Measurements from ENCODE around the gene DENND4A. TPM values are rescaled to one million over a fixed set of nuclear protein-coding genes. Genes with fewer than 3 reads are reported as not detected.
A peak's percentile ranks its signal among the peaks of the same experiment; 100 is the strongest.

The DENND4A gene
- total and polyA plus RNA-seq, 9 of the 15 experiments (the other 6 are each of a cell fraction or from before 2014, with no cell fraction given) = 6.8 to 32.3 (median 19.9) TPM

DNA sequence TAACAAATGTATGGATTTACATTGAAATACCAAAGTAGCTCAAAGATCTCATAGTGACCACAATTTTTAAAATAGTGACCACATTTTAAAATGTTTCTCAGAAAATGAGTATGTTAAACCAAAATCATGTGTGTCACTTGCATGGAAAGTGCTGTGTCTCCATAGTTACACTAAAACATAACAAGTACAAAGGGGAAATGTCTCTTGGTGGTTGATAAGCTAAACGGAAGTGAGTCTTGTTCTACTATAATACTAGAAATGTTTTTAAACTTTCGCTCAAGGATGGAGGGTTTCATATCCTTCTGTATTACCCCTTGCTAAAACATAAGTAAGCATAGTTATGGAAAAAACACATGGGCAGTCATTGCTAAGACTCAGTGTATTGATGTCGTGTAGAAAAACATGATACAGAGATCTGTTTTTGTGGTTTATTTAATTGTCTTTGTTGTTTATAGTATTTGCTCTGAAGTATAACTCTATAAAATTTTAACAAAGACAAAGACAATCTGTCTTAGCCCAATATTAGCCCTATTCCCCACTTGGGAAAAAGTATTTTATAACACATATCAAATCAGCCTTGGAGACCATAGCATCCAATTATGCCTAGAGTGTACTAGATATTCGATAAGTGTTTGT, 27.0 kb upstream of the DENND4A start (continued):
- TF ChIP-seq STAT5A (IDR thresholded peaks at IDR 0.05; ENCODE audit: borderline replicate concordance, low read length) = peak; percentile 46; the same call in 1 of the 2 replicates
- TF ChIP-seq ZNF274 (IDR thresholded peaks at IDR 0.05; ENCODE audit: borderline replicate concordance, low read depth, low read length) = no peak
- no peak for TF ChIP-seq NR4A1 (CRISPR knock-in tag; IDR thresholded peaks at IDR 0.05)
- no peak for TF ChIP-seq NR4A1 (tag; IDR thresholded peaks at IDR 0.05)
- TF ChIP-seq, protein P1, sequence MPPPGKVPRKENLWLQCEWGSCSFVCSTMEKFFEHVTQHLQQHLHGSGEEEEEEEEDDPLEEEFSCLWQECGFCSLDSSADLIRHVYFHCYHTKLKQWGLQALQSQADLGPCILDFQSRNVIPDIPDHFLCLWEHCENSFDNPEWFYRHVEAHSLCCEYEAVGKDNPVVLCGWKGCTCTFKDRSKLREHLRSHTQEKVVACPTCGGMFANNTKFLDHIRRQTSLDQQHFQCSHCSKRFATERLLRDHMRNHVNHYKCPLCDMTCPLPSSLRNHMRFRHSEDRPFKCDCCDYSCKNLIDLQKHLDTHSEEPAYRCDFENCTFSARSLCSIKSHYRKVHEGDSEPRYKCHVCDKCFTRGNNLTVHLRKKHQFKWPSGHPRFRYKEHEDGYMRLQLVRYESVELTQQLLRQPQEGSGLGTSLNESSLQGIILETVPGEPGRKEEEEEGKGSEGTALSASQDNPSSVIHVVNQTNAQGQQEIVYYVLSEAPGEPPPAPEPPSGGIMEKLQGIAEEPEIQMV (tag; conservative IDR thresholded peaks at IDR 0.05; ENCODE audit: low read depth) = no peak
- TF ChIP-seq POLR2AphosphoS2 (IDR thresholded peaks at IDR 0.05; ENCODE audit: low read length) = no peak
- no peak for TF ChIP-seq ZNF174 (CRISPR knock-in tag; IDR thresholded peaks at IDR 0.05)
- TF ChIP-seq ETV1 (tag; conservative IDR thresholded peaks at IDR 0.05; ENCODE audit: low read depth) = peak; percentile 81
- TF ChIP-seq, protein P2, sequence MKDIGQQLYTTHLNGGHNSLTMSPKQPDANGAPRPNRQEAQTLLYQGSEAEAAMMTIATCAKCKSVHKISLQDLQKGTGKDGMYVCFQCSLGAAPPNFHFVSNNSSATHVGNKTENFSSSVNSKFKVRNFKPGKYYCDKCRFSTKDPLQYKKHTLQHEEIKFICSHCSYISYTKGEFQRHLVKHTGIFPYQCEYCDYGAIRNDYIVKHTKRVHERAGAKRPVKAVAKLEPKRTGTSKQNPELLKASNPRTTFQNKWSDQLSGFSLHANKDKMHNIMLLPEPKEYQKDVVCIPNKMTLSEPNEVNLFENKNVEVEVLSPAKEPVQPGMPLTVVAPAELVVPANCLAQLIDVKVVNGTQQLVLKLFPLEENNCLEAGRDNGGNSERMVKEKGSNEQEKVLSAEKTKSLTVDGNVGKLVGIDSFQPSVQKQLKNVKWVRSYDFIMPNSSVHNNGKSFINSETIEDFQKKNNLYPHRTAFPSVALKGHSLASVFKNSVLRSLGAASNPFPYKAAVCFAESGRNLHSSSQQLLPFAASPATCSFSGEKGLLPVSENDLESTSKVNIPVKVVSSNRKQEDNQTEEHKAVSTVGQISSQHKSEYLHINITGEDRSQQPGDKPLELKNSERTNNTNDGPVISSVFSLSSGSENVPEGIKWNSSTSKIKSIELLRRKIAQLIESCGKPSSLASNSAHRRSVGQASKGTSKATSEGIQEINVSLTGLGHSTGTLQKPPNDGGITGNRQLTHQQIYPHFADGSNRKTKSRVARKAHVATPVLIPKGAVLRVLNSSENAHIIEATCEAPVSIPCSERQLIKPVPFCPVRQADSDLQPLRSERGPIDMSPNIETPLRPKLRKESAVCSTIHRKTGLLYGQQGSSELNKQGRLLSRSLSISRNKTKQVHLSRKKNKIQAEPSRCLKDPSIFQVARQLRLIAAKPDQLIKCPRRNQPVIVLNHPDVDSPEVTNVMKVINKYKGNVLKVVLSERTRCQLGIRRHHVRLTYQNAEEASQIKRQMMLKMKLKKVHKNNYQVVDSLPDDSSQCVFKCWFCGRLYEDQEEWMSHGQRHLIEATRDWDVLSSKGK (CRISPR knock-in tag; IDR thresholded peaks at IDR 0.05) = no peak
- TF ChIP-seq ZNF57 (CRISPR knock-in tag; IDR thresholded peaks at IDR 0.05) = no peak
- no peak for TF ChIP-seq NCOA1 (IDR thresholded peaks at IDR 0.05; ENCODE audit: low read depth)
- TF ChIP-seq MED1 (CRISPR knock-in tag; IDR thresholded peaks at IDR 0.05; ENCODE audit: borderline replicate concordance) = no peak
- no peak for TF ChIP-seq IRF2 (CRISPR knock-in tag; IDR thresholded peaks at IDR 0.05)
- no peak for TF ChIP-seq ZNF785 (CRISPR knock-in tag; IDR thresholded peaks at IDR 0.05)
- TF ChIP-seq COPS2 (conservative IDR thresholded peaks at IDR 0.05) = no peak
- no peak for TF ChIP-seq ZNF384 (IDR thresholded peaks at IDR 0.05; ENCODE audit: low read depth, low read length)
- TF ChIP-seq ZNF431 (CRISPR knock-in tag; IDR thresholded peaks at IDR 0.05) = no peak
- TF ChIP-seq JUN (IDR thresholded peaks at IDR 0.05; ENCODE audit: borderline replicate concordance, low read depth, low read length) = no peak
- TF ChIP-seq JUN (CRISPR knock-in tag; IDR thresholded peaks at IDR 0.05; ENCODE audit: borderline replicate concordance) = no peak
- no peak for TF ChIP-seq ZNF232 (CRISPR knock-in tag; IDR thresholded peaks at IDR 0.05)
- TF ChIP-seq BCL6 (CRISPR knock-in tag; IDR thresholded peaks at IDR 0.05) = no peak
- no peak for TF ChIP-seq XRCC3 (IDR thresholded peaks at IDR 0.05)
- TF ChIP-seq, protein P3, sequence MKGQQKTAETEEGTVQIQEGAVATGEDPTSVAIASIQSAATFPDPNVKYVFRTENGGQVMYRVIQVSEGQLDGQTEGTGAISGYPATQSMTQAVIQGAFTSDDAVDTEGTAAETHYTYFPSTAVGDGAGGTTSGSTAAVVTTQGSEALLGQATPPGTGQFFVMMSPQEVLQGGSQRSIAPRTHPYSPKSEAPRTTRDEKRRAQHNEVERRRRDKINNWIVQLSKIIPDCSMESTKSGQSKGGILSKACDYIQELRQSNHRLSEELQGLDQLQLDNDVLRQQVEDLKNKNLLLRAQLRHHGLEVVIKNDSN (CRISPR knock-in tag; IDR thresholded peaks at IDR 0.05) = no peak
- no peak for TF ChIP-seq FOXA3 (CRISPR knock-in tag; conservative IDR thresholded peaks at IDR 0.05 in 1 of 2, IDR thresholded peaks at IDR 0.05 in 1 of 2)
